ENCODE measurements around the gene LAMB4. TPM values are rescaled to one million over a fixed set of nuclear protein-coding genes. Genes with fewer than 3 reads are reported as not detected.
A peak's percentile ranks its signal among the peaks of the same experiment; 100 is the strongest.

Gene LAMB4
- polyA plus RNA-seq, 6 donors from 2014 or later = not detected

- H3K27ac Mint-ChIP-seq = peak overlapping the region; percentile 69 to 96 (median 90)
- H3K36me3 Mint-ChIP-seq = no peaks in the 10 kb centered on the region
- H3K9me3 Mint-ChIP-seq = no peaks in the 10 kb centered on the region
- H3K4me3 Mint-ChIP-seq = peak overlapping the region; percentile 10 to 71 (median 46)
- ATAC-seq (ENCODE audit: low read depth in 2 of 2) (peak; percentile 94 to 95), DNase-seq (peak; percentile 53)
- H3K27me3 Mint-ChIP-seq = no peaks in the 10 kb centered on the region
- peaks cover 24 to 39% (median 30%) of the 10 kb centered on the region in 3 donors for H3K4me1 Mint-ChIP-seq
Measured at GRCh38 chr7:108135446-108136190, 5.5 kb upstream of the LAMB4 start.

DNA sequence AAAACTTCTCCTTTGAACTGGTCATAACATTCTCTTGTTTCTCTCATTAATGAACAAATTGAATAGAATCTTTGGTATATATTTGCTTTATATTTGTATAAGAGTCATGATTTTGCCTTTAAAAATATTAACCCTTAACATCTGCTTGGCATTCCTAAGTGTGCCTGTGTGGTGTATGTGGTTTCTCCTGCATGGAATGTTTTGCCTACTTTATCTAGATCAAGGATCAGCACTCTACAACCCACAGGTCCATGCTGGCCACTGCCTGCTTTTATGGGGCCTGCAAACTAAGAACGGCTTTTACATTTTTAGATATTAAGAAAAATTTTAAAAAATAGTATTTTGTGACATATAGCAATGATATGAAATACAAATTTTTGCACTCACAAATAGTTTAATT, 4.3 kb upstream of the LAMB4 start:
- Mint-ChIP-seq H3K4me3 (peak overlapping the region in 1 of 8 donors; percentile 49), H3K4me1 (peaks cover 24 to 39% (median 30%) of the 10 kb centered on the region in 3 donors), H3K36me3 (no peaks in the 10 kb centered on the region), H3K27ac (no peak overlapping the region), H3K9me3 (no peaks in the 10 kb centered on the region), H3K27me3 (no peaks in the 10 kb centered on the region)
- no peak for ATAC-seq (ENCODE audit: low read depth in 2 of 2)
- no peak for DNase-seq

GRCh38 chr7:108132551-108133265, 2.5 kb upstream of the LAMB4 start:
- Mint-ChIP-seq H3K27ac (peak overlapping the region in 1 of 6 donors; percentile 14), H3K9me3 (no peaks in the 10 kb centered on the region), H3K4me1 (peaks cover 24 to 36% (median 30%) of the 10 kb centered on the region in 3 donors), H3K4me3 (peak overlapping the region in 2 of 8 donors; percentile 29 to 33), H3K36me3 (no peaks in the 10 kb centered on the region), H3K27me3 (no peaks in the 10 kb centered on the region)
- DNase-seq = no peak
- no peak for ATAC-seq (ENCODE audit: low read depth in 2 of 2)

DNA sequence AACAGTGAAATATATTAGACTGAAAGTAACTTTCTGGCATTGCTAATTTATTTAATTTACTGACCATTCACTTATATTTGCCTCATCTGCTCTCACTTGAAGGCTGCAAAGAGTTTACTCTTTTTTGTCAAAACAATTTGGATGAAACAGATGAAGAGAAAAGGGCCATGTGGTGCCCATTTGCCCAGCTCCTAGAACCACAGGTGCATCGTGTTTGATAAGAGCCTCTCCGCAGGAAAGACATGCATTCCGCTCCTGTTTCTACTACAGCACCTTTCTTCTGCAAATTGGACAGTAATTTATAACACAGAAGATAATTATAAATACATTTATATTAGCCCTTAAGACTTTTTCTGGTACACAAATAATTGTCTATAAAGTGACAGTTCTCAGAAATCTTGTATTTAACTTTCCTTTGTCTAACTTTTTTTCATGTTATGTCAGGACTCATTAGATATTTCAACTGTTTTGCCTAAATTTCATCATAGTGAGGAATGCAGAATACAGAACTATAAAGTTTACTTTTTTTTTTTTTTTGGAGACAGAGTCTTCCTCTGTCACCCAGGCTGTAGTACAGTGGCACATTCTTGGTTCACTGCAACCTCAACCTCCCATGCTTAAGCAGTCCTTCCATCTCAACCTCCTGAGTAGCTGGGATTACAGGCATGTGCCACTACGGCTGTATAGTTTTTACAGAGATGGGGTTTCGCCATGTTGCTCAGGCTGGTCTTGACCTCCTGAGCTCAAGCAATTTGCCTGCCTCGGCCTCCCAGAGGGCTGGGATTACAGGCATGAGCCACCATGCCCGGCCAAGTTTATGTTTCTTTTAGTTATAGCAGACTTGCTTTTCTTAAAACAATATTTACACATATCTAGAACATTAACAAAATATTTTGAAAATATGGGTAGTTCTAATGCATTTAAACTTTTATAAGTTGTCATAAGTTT, 869 bp downstream of the LAMB4 start:
- Mint-ChIP-seq H3K9me3 (no peaks in the 10 kb centered on the region), H3K4me1 (peaks cover 5 to 7% (median 6%) of the 10 kb centered on the region in 3 donors), H3K36me3 (no peaks in the 10 kb centered on the region), H3K27me3 (no peaks in the 10 kb centered on the region), H3K4me3 (peak overlapping the region in 1 of 8 donors; percentile 2), H3K27ac (no peak overlapping the region)
- ATAC-seq (ENCODE audit: low read depth in 2 of 2) (no peak), DNase-seq (no peak)

DNA sequence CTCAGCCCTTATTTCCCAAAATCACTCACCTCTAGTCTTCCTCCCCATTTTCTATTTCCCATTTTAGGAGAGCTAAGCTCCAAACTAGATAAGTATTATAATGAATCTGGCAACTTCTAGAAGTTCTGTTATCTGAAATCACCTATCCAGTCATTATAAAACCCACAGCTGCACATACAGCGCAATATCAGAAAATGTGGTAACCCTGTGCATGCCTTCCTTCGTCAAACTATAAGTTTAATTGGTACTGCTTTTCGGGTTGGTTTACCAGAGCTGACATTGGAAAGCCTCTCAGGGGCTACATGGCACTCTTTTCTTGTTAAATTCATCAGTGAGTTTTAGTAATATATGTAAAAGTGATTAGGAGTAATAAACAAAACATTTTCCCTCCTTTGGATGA, 1.6 kb downstream of the LAMB4 start:
- Mint-ChIP-seq H3K36me3 (no peaks in the 10 kb centered on the region), H3K9me3 (no peaks in the 10 kb centered on the region), H3K4me3 (no peak overlapping the region), H3K4me1 (peaks cover 0 to 2% (median 0%) of the 10 kb centered on the region in 3 donors), H3K27ac (no peak overlapping the region), H3K27me3 (no peaks in the 10 kb centered on the region)
- no peak for ATAC-seq (ENCODE audit: low read depth in 2 of 2)
- no peak for DNase-seq

- no peaks in the 10 kb centered on the region for H3K9me3 Mint-ChIP-seq
- ATAC-seq (ENCODE audit: low read depth in 2 of 2) = no peak
- no peaks in the 10 kb centered on the region for H3K27me3 Mint-ChIP-seq
Measured at GRCh38 chr7:108127461-108127860, 2.7 kb downstream of the LAMB4 start.

GRCh38 chr7:108124820-108125219, 5.3 kb downstream of the LAMB4 start:
- peaks cover 0 to 2% (median 0%) of the 10 kb centered on the region in 3 donors for H3K4me1 Mint-ChIP-seq

More at GRCh38 chr7:108127461-108127860, 2.7 kb downstream of the LAMB4 start:
- Mint-ChIP-seq H3K4me1 (peaks cover 0 to 2% (median 0%) of the 10 kb centered on the region in 3 donors), H3K27ac (no peak overlapping the region), H3K36me3 (no peaks in the 10 kb centered on the region), H3K4me3 (no peak overlapping the region)
- DNase-seq = no peak

DNA sequence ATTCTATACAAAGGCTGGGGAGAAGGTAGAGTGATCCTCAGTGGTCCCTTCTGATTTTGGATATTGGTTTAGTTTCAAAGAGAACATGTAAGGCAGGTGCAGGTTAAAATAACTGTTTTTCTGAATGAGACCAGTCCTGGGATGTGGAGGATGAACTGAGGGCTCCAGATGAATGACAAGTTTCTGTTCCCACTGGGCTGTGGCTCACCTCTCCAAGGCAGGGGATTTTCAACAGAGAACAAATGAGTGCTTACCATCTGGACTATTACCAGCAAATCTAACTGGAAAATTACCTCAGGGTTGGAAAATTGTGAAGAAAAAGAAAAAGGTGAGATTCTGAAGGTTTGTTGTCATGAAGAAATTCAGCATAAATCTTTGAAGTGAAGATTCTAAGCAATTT, 8.0 kb downstream of the LAMB4 start:
- no peak for ATAC-seq (ENCODE audit: low read depth in 2 of 2)
- Mint-ChIP-seq H3K4me1 (peaks cover 0 to 2% (median 0%) of the 10 kb centered on the region in 3 donors), H3K27me3 (no peaks in the 10 kb centered on the region), H3K36me3 (no peaks in the 10 kb centered on the region), H3K4me3 (no peak overlapping the region), H3K27ac (peak overlapping the region in 1 of 6 donors; percentile 33), H3K9me3 (no peaks in the 10 kb centered on the region)
- DNase-seq = no peak

More at GRCh38 chr7:108124820-108125219, 5.3 kb downstream of the LAMB4 start:
- H3K9me3 Mint-ChIP-seq = no peaks in the 10 kb centered on the region
- H3K27ac Mint-ChIP-seq = no peak overlapping the region
- no peak for ATAC-seq (ENCODE audit: low read depth in 2 of 2)
- no peak for DNase-seq
- no peaks in the 10 kb centered on the region for H3K27me3 Mint-ChIP-seq
- no peak overlapping the region for H3K4me3 Mint-ChIP-seq
- no peaks in the 10 kb centered on the region for H3K36me3 Mint-ChIP-seq

GRCh38 chr7:108120933-108121332, 9.2 kb downstream of the LAMB4 start:
- H3K4me1 Mint-ChIP-seq = no peaks in the 10 kb centered on the region
- no peak for ATAC-seq (ENCODE audit: low read depth in 2 of 2)
- no peak overlapping the region for H3K4me3 Mint-ChIP-seq
- no peaks in the 10 kb centered on the region for H3K27me3 Mint-ChIP-seq
- DNase-seq = no peak
- H3K36me3 Mint-ChIP-seq = no peaks in the 10 kb centered on the region
- H3K27ac Mint-ChIP-seq = no peak overlapping the region
- H3K9me3 Mint-ChIP-seq = no peaks in the 10 kb centered on the region

GRCh38 chr7:108120196-108120595, 10.0 kb downstream of the LAMB4 start:
- no peak for DNase-seq
- no peak for ATAC-seq (ENCODE audit: low read depth in 2 of 2)
- Mint-ChIP-seq H3K27ac (no peak overlapping the region), H3K9me3 (no peaks in the 10 kb centered on the region), H3K4me3 (no peak overlapping the region), H3K36me3 (no peaks in the 10 kb centered on the region), H3K27me3 (no peaks in the 10 kb centered on the region), H3K4me1 (no peaks in the 10 kb centered on the region)

- DNase-seq (no peak), ATAC-seq (ENCODE audit: low read depth in 2 of 2) (no peak)
- Mint-ChIP-seq H3K4me1 (no peaks in the 10 kb centered on the region), H3K9me3 (no peaks in the 10 kb centered on the region), H3K27me3 (no peaks in the 10 kb centered on the region), H3K36me3 (no peaks in the 10 kb centered on the region), H3K27ac (no peak overlapping the region), H3K4me3 (no peak overlapping the region)
Measured at GRCh38 chr7:108118959-108119358, 11.2 kb downstream of the LAMB4 start.

DNA sequence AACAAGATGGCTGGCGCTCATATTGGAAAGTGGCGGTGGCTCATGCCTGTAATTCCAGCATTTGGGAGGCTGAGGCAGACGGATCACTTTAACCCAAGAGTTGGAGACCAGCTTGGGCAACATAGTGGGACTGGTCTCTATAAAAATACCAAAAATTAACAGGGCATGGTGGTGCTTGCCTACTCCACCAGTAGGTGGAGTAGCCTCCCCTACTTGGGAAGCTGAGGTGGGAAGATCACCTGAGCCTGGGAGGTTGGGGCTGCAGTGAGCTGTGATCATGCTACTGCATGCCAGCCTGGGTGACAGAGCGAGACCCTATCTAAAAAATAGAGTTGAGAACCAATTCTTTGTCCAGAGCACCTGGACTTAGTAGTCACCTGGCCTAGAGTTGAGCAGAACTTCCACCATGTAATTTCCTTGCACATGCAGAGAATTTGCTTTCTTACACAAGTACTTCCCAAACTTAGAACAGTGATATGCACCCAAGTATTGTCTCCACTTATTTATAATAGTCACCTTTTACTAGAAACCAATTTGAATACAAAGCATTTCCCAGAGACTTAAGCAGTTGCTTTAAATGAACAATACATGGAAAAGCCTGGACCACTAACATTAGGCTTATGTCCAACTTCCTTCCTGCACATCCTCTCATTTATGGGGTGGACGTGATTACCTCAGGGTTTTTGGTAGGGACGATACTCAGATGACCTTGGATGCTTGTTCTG, 15.9 kb downstream of the LAMB4 start:
- DNase-seq = peak; percentile 19

More for the DNA sequence above, 15.9 kb downstream of the LAMB4 start:
- Mint-ChIP-seq H3K36me3 (no peaks in the 10 kb centered on the region), H3K27me3 (peaks cover 0 to 1% (median 0%) of the 10 kb centered on the region in 3 donors), H3K4me3 (no peak overlapping the region), H3K4me1 (no peaks in the 10 kb centered on the region), H3K9me3 (peaks cover 0 to 1% (median 0%) of the 10 kb centered on the region in 7 donors), H3K27ac (no peak overlapping the region)
- ATAC-seq (ENCODE audit: low read depth in 2 of 2) = peak in 1 of 2 donors; percentile 70

Data from naive B cell (primary cell).